ENCODE results near the gene FLNC. TPM values are rescaled to one million over a fixed set of nuclear protein-coding genes. Genes with fewer than 3 reads are reported as not detected.

Gene FLNC
- total and polyA plus RNA-seq, 9 of the 15 experiments (the other 6 are each of a cell fraction or from before 2014, with no cell fraction given) = 0.90 to 155 (median 28.8) TPM

DNA sequence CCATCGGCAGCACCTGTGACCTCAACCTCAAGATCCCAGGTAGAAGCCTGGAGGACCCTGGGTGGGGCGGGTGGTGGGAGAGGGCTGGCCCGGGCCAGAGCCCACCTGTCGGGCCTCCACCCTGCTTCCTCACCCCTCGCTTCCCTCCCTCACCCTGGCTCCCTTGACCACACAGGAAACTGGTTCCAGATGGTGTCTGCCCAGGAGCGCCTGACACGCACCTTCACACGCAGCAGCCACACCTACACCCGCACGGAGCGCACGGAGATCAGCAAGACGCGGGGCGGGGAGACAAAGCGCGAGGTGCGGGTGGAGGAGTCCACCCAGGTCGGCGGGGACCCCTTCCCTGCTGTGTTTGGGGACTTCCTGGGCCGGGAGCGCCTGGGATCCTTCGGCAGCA is 23.6 kb downstream of the FLNC start (continued):
- no peak for TF ChIP-seq PRPF4 (IDR thresholded peaks at IDR 0.05; ENCODE audit: insufficient read depth, low read depth, low read length, poor library complexity, severe bottlenecking)

DNA sequence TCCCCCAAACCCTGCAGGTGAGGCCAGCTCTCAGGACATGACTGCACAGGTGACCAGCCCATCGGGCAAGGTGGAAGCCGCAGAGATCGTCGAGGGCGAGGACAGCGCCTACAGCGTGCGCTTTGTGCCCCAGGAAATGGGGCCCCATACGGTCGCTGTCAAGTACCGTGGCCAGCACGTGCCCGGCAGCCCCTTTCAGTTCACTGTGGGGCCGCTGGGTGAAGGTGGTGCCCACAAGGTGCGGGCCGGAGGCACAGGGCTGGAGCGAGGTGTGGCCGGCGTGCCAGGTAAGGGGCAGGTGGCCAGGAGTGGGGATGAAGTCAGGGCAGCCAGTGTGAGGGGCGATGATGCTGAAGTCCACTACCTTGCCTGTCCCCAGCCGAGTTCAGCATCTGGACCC is 24.2 kb downstream of the FLNC start:
- intact Hi-C loops (cut with micrococcal nuclease) (no loop called here), in situ Hi-C loops (cut with MboI) (no loop called here)
- CTCF ChIA-PET (ENCODE audit: low intra/inter-chr PET ratio) = no interaction called here
- no peak overlapping the region; a peak in 1 of 4 replicates for H3K9ac ChIP-seq (ENCODE audit: insufficient read depth in 1 of 2, low read depth in 2 of 2, low read length in 2 of 2)
- H3K36me3 ChIP-seq (ENCODE audit: control insufficient read depth, insufficient read depth, low read length) = peaks cover 93% of the 10 kb centered on the region
- H3K4me1 ChIP-seq (replicated peaks in 1 of 2; ENCODE audit: control insufficient read depth in 2 of 2, insufficient read depth in 2 of 2, low read length in 2 of 2) = peaks cover 9 to 50% of the 10 kb centered on the region in 2 experiments
- H3K4me2 ChIP-seq (ENCODE audit: insufficient read depth, low read length) = no peak overlapping the region
- no peaks in the 10 kb centered on the region for H3K9me3 ChIP-seq (replicated peaks; ENCODE audit: control insufficient read depth, insufficient read depth, low read depth, low read length)
- peaks cover 3% of the 10 kb centered on the region; the same call in 1 of the 2 replicates for H4K20me1 ChIP-seq (replicated peaks; ENCODE audit: control insufficient read depth, insufficient read depth, low read length)
- TF ChIP-seq PCBP1 (IDR thresholded peaks at IDR 0.05; ENCODE audit: low read depth, low read length, poor library complexity, severe bottlenecking) = peak; percentile 37
- TF ChIP-seq CBX5 (IDR thresholded peaks at IDR 0.05; ENCODE audit: borderline replicate concordance, low read depth) = no peak
- peak; percentile 61 for TF ChIP-seq RBFOX2 (IDR thresholded peaks at IDR 0.05; ENCODE audit: low read depth, low read length)
- TF ChIP-seq TARDBP (IDR thresholded peaks at IDR 0.05) = no peak
- 0 out of 2 replicates have a peak, but pooled peaks have one; percentile 53 for TF ChIP-seq POLR2G (IDR thresholded peaks at IDR 0.05; ENCODE audit: low read depth, low read length)
- TF ChIP-seq CBX8 (IDR thresholded peaks at IDR 0.05; ENCODE audit: borderline replicate concordance, extremely low read depth, low read depth, low read length, poor library complexity, severe bottlenecking) = no peak
- TF ChIP-seq BCL6 (CRISPR knock-in tag; IDR thresholded peaks at IDR 0.05) = no peak
- no peak for TF ChIP-seq STAG1 (CRISPR knock-in tag; IDR thresholded peaks at IDR 0.05; ENCODE audit: borderline replicate concordance)
- no peak for TF ChIP-seq SAP30 (IDR thresholded peaks at IDR 0.05; ENCODE audit: borderline replicate concordance, insufficient read depth, low read depth, low read length, poor library complexity, severe bottlenecking)
- no peak for TF ChIP-seq RAD21 (CRISPR knock-in tag; conservative IDR thresholded peaks at IDR 0.05 in 1 of 2, IDR thresholded peaks at IDR 0.05 in 1 of 2)
- TF ChIP-seq RBM22 (IDR thresholded peaks at IDR 0.05; ENCODE audit: low read depth, low read length, poor library complexity, severe bottlenecking) = peak; percentile 25
- no peak for TF ChIP-seq THRAP3 (IDR thresholded peaks at IDR 0.05; ENCODE audit: borderline replicate concordance)
- TF ChIP-seq, protein P1, sequence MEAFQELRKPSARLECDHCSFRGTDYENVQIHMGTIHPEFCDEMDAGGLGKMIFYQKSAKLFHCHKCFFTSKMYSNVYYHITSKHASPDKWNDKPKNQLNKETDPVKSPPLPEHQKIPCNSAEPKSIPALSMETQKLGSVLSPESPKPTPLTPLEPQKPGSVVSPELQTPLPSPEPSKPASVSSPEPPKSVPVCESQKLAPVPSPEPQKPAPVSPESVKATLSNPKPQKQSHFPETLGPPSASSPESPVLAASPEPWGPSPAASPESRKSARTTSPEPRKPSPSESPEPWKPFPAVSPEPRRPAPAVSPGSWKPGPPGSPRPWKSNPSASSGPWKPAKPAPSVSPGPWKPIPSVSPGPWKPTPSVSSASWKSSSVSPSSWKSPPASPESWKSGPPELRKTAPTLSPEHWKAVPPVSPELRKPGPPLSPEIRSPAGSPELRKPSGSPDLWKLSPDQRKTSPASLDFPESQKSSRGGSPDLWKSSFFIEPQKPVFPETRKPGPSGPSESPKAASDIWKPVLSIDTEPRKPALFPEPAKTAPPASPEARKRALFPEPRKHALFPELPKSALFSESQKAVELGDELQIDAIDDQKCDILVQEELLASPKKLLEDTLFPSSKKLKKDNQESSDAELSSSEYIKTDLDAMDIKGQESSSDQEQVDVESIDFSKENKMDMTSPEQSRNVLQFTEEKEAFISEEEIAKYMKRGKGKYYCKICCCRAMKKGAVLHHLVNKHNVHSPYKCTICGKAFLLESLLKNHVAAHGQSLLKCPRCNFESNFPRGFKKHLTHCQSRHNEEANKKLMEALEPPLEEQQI (IDR thresholded peaks at IDR 0.05) = no peak
- no peak for TF ChIP-seq ZNF316 (IDR thresholded peaks at IDR 0.05)
- no peaks in the 10 kb centered on the region for H3K79me2 ChIP-seq (ENCODE audit: control insufficient read depth, insufficient read depth, low read length)
- no peak for DNase-seq (ENCODE audit: extremely low read depth in 1 of 4, low spot score in 3 of 4)
- FAIRE-seq = no peak
- POLR2A ChIA-PET = no interaction called here
- no peak for ATAC-seq
- WGBS (ENCODE audit: insufficient coverage, low coverage, missing lambda C conversion rate) = 96% methylated on average over 21 of the region's 21 CpGs
- BruUV-seq (replicated peaks) = no TSS peak
- no peak overlapping the region for H3K27ac ChIP-seq (ENCODE audit: extremely low read depth, low read depth, low read length)
- H3K27me3 ChIP-seq (ENCODE audit: control insufficient read depth in 2 of 2, insufficient read depth in 2 of 2, low read length in 2 of 2) = no peaks in the 10 kb centered on the region
- H3K4me3 ChIP-seq = no peak overlapping the region
- no peaks in the 10 kb centered on the region for H3K9me1 ChIP-seq (ENCODE audit: control insufficient read depth, insufficient read depth, low read length)
- H2AFZ ChIP-seq (ENCODE audit: low read depth, low read length) = no peak overlapping the region
